Measurements from ENCODE around the gene SNCG. TPM values are rescaled to one million over a fixed set of nuclear protein-coding genes. Genes with fewer than 3 reads are reported as not detected.

SNCG gene
- total RNA-seq, 2 experiments from 2014 or later: not detected

- CTCF ChIA-PET: interaction anchor here (1.3 kb wide), 1 partner anchor 26 kb away, joined by 3 read pairs; no protein-coding TSS in a partner anchor
- no peaks in the 10 kb centered on the region for H3K27me3 Mint-ChIP-seq
- intact Hi-C loops (cut with micrococcal nuclease): loop anchor here (10.0 kb wide), 1 partner anchor 279 kb away; no protein-coding TSS in a partner anchor
These were observed 5.9 kb downstream of the SNCG start for GRCh38 chr10:86964061-86964846.

DNA sequence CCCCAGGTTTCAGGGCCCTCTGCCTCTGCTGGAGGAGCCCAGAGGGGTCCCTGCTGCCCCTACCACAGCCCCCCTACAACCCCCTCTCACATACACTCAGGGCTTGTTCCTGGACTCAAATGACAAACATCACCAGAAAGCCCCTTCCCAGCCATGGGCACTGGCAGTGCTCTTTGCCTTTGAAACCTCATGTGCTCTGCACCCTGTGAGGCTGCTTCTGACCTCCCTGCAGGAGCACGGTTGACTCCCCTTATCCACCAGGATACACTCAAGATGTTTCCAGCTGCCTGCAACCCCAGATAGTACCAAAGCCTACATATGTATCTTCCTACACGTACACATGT is 6.4 kb downstream of the SNCG start:
- DNase-seq: peak; percentile 8
- no peaks in the 10 kb centered on the region for H3K36me3 Mint-ChIP-seq
- intact Hi-C loops (cut with micrococcal nuclease): loop anchor here (10.0 kb wide), 1 partner anchor 280 kb away; no protein-coding TSS in a partner anchor
- H3K9me3 Mint-ChIP-seq: no peaks in the 10 kb centered on the region
- ChIA-PET CTCF (interaction anchor here (5.7 kb wide), 1 partner anchor 26 kb away, joined by 47 read pairs; no protein-coding TSS in a partner anchor), POLR2A (no interaction called here)
- H3K4me1 Mint-ChIP-seq (ENCODE audit: low read depth): peaks cover 19% of the 10 kb centered on the region
- no peak overlapping the region for H3K4me3 Mint-ChIP-seq
- no peaks in the 10 kb centered on the region for H3K27me3 Mint-ChIP-seq
- no peak overlapping the region for H3K27ac Mint-ChIP-seq

More at GRCh38 chr10:86964061-86964846, 5.9 kb downstream of the SNCG start:
- Mint-ChIP-seq H3K36me3 (no peaks in the 10 kb centered on the region), H3K4me3 (no peak overlapping the region), H3K4me1 (ENCODE audit: low read depth) (peaks cover 19% of the 10 kb centered on the region), H3K27ac (no peak overlapping the region), H3K9me3 (no peaks in the 10 kb centered on the region)
- DNase-seq: peak; percentile 6
- POLR2A ChIA-PET: no interaction called here

DNA sequence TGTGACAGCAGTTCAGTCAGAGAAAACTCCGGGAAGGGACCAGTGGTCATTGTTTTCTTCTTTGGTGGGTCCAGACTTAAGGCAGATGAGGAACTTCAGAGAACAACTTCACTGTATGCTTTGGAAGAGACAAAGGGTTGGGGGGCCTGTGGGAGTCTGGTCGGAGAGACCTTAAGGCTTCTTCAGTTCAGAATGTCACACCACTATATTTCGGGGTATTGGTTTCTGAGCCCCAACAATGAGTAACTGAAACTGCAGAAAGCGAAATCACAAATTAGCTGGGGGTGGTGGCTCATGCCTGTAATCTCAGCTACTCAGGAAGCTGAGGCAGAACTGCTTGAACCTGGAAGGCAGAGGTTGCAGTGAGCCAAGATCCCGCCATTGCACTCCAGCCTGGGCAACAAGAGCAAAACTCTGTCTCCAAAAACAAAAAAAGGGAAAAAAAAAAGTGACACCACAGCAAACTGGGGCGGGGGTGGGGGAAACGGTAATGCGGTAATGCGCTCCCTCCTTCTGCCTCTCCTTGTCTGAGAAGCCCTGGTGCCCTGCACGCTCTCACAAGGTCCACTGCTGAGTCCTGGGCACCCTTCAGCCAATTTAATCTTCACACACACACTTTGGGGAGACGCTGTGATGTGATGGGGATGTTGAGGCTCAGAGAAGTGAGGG is 7.7 kb downstream of the SNCG start:
- Mint-ChIP-seq H3K4me1 (ENCODE audit: low read depth) (peaks cover 26% of the 10 kb centered on the region), H3K9me3 (no peaks in the 10 kb centered on the region), H3K36me3 (no peaks in the 10 kb centered on the region), H3K27ac (peak overlapping the region; percentile 69), H3K4me3 (peak overlapping the region; percentile 38), H3K27me3 (peaks cover 2% of the 10 kb centered on the region)
- DNase-seq: peak; percentile 49
- ChIA-PET POLR2A (interaction anchor here (0.8 kb wide), 1 partner anchor 254 kb away, joined by 3 read pairs; no protein-coding TSS in a partner anchor), CTCF (interaction anchor here (0.6 to 5.7 kb wide), 15 partner anchors 8 to 341 kb away, joined by 3 to 47 read pairs (median 4); partner anchors contain the start of genes MMRN2 and SNCG)
- intact Hi-C loops (cut with micrococcal nuclease): loop anchor here (1.0 to 10.0 kb wide), 3 partner anchors 27 to 281 kb away; partner anchors contain the start of gene SHLD2

- ChIA-PET POLR2A (no interaction called here), CTCF (interaction anchor here (1.4 to 5.7 kb wide), 5 partner anchors 9 to 29 kb away, joined by 4 to 47 read pairs (median 6); partner anchors contain the start of gene SNCG)
- H3K27ac Mint-ChIP-seq: no peak overlapping the region
- DNase-seq: no peak
- peaks cover 31% of the 10 kb centered on the region for H3K4me1 Mint-ChIP-seq (ENCODE audit: low read depth)
- intact Hi-C loops (cut with micrococcal nuclease): loop anchor here (10.0 kb wide), 1 partner anchor 283 kb away; no protein-coding TSS in a partner anchor
- H3K27me3 Mint-ChIP-seq: peaks cover 2% of the 10 kb centered on the region
- H3K4me3 Mint-ChIP-seq: no peak overlapping the region
- H3K9me3 Mint-ChIP-seq: no peaks in the 10 kb centered on the region
- H3K36me3 Mint-ChIP-seq: no peaks in the 10 kb centered on the region
These were observed 9.1 kb downstream of the SNCG start for GRCh38 chr10:86967481-86967941.

GRCh38 chr10:86968271-86968993 is 10.0 kb downstream of the SNCG start, which contains the start of gene ADIRF:
Gene ADIRF, plus strand, starts transcription at chr10:86968482. Its CDS starts 63 bp downstream, at chr10:86968545.
- H3K27me3 Mint-ChIP-seq: peaks cover 2% of the 10 kb centered on the region
- no peak within 1 kb of the TSS for H3K4me3 Mint-ChIP-seq
- H3K4me1 Mint-ChIP-seq (ENCODE audit: low read depth): peaks cover 31% of the 10 kb centered on the region
- H3K9me3 Mint-ChIP-seq: no peaks in the 10 kb centered on the region
- POLR2A ChIA-PET: no interaction called here
- CTCF ChIA-PET: interaction anchor here (1.6 to 5.7 kb wide), 3 partner anchors 10 to 30 kb away, joined by 6 to 47 read pairs (median 7); partner anchors contain the start of gene SNCG
- H3K27ac Mint-ChIP-seq: no peak within 1 kb of the TSS
- H3K36me3 Mint-ChIP-seq: no peaks in the 10 kb centered on the region
- intact Hi-C loops (cut with micrococcal nuclease): loop anchor here (10.0 kb wide), 1 partner anchor 284 kb away; no protein-coding TSS in a partner anchor
- DNase-seq: no peak

GRCh38 chr10:86968994-86969355 is 10.6 kb downstream of the SNCG start:
- Mint-ChIP-seq H3K27me3 (peaks cover 2% of the 10 kb centered on the region), H3K4me1 (ENCODE audit: low read depth) (peaks cover 31% of the 10 kb centered on the region), H3K9me3 (no peaks in the 10 kb centered on the region), H3K4me3 (no peak overlapping the region), H3K27ac (no peak overlapping the region), H3K36me3 (no peaks in the 10 kb centered on the region)
- CTCF ChIA-PET: interaction anchor here (2.6 to 5.7 kb wide), 2 partner anchors 8 to 30 kb away, joined by 16 to 47 read pairs; no protein-coding TSS in a partner anchor
- no peak for DNase-seq
- intact Hi-C loops (cut with micrococcal nuclease): loop anchor here (10.0 kb wide), 1 partner anchor 284 kb away; no protein-coding TSS in a partner anchor
- POLR2A ChIA-PET: no interaction called here

GRCh38 chr10:86969421-86970041 is 11.1 kb downstream of the SNCG start:
- no peak overlapping the region for H3K27ac Mint-ChIP-seq
- H3K9me3 Mint-ChIP-seq: no peaks in the 10 kb centered on the region
- intact Hi-C loops (cut with micrococcal nuclease): loop anchor here (10.0 kb wide), 1 partner anchor 285 kb away; no protein-coding TSS in a partner anchor
- POLR2A ChIA-PET: interaction anchor here (0.9 kb wide), 1 partner anchor 126 kb away, joined by 3 read pairs; the partner anchor contains the start of gene SHLD2
- H3K27me3 Mint-ChIP-seq: peaks cover 2% of the 10 kb centered on the region
- DNase-seq: no peak
- H3K4me3 Mint-ChIP-seq: no peak overlapping the region
- peaks cover 31% of the 10 kb centered on the region for H3K4me1 Mint-ChIP-seq (ENCODE audit: low read depth)
- CTCF ChIA-PET: interaction anchor here (2.6 to 5.7 kb wide), 2 partner anchors 9 to 31 kb away, joined by 16 to 47 read pairs; no protein-coding TSS in a partner anchor
- no peaks in the 10 kb centered on the region for H3K36me3 Mint-ChIP-seq

- Mint-ChIP-seq H3K27ac (peak overlapping the region; percentile 23), H3K4me1 (ENCODE audit: low read depth) (peaks cover 31% of the 10 kb centered on the region)
These were observed 12.0 kb downstream of the SNCG start for GRCh38 chr10:86970162-86970981.

GRCh38 chr10:86970982-86971231 is 12.5 kb downstream of the SNCG start:
- H3K27me3 Mint-ChIP-seq: peaks cover 2% of the 10 kb centered on the region
- H3K27ac Mint-ChIP-seq: peak overlapping the region; percentile 0
- POLR2A ChIA-PET: no interaction called here
- H3K9me3 Mint-ChIP-seq: no peaks in the 10 kb centered on the region
- CTCF ChIA-PET: interaction anchor here (0.9 to 2.6 kb wide), 2 partner anchors 10 to 31 kb away, joined by 3 to 16 read pairs; no protein-coding TSS in a partner anchor
- H3K4me1 Mint-ChIP-seq (ENCODE audit: low read depth): peaks cover 27% of the 10 kb centered on the region
- no peaks in the 10 kb centered on the region for H3K36me3 Mint-ChIP-seq
- intact Hi-C loops (cut with micrococcal nuclease): loop anchor here (1.0 kb wide), 1 partner anchor 123 kb away; the partner anchor contains the start of gene GLUD1
- H3K4me3 Mint-ChIP-seq: peak overlapping the region; percentile 58
- DNase-seq: no peak

More at GRCh38 chr10:86970162-86970981, 12.0 kb downstream of the SNCG start:
- ChIA-PET POLR2A (interaction anchor here (0.9 kb wide), 1 partner anchor 125 kb away, joined by 3 read pairs; the partner anchor contains the start of gene SHLD2), CTCF (interaction anchor here (0.9 to 5.7 kb wide), 3 partner anchors 10 to 32 kb away, joined by 3 to 47 read pairs (median 16); no protein-coding TSS in a partner anchor)
- Mint-ChIP-seq H3K4me3 (peak overlapping the region; percentile 58), H3K36me3 (no peaks in the 10 kb centered on the region), H3K27me3 (peaks cover 2% of the 10 kb centered on the region), H3K9me3 (no peaks in the 10 kb centered on the region)
- intact Hi-C loops (cut with micrococcal nuclease): no loop called here
- DNase-seq: no peak

- intact Hi-C loops (cut with micrococcal nuclease): loop anchor here (1.0 kb wide), 1 partner anchor 123 kb away; the partner anchor contains the start of gene GLUD1
- Mint-ChIP-seq H3K4me1 (ENCODE audit: low read depth) (peaks cover 22% of the 10 kb centered on the region), H3K4me3 (peak overlapping the region; percentile 71), H3K27ac (peak overlapping the region; percentile 58), H3K9me3 (no peaks in the 10 kb centered on the region), H3K36me3 (no peaks in the 10 kb centered on the region), H3K27me3 (peaks cover 2% of the 10 kb centered on the region)
- DNase-seq: peak; percentile 89
- POLR2A ChIA-PET: no interaction called here
- CTCF ChIA-PET: interaction anchor here (0.9 to 2.6 kb wide), 2 partner anchors 11 to 32 kb away, joined by 3 to 16 read pairs; no protein-coding TSS in a partner anchor
These were observed 13.0 kb downstream of the SNCG start for GRCh38 chr10:86971232-86971991.
